HepG2 (cell line): ENCODE data around the gene SEZ6L. TPM values are rescaled to one million over a fixed set of nuclear protein-coding genes. Genes with fewer than 3 reads are reported as not detected.

Experiments used
- ATAC-seq: fragments of 200-7000 bp; cut with Tn5 transposase; 3 replicates; pipeline ENCODE4 v1.9.1; 2020; ENCODE audit warnings: mild to moderate bottlenecking, moderate library complexity
- BruUV-seq: library from RNA; stranded (reverse); fragments of 400-500 nt; replicated peaks from 2 replicates; lab custom pipeline; 2021; lab: Mats Ljungman, UMichigan
- CTCF ChIA-PET: fragments of 300-600 bp; formaldehyde crosslinking; extraction: SDS; loops from one replicate; lab custom pipeline; 2021; ENCODE audit warnings: low total read pairs, inconsistent platforms, low intra/inter-chr PET ratio; lab: Yijun Ruan, JAX
- POLR2A ChIA-PET: fragments of 350-600 bp; sonication (Branson Sonifier 250); formaldehyde crosslinking; loops from one replicate; lab custom pipeline; 2020; ENCODE audit warnings: antibody characterized with exemption, inconsistent platforms; lab: Yijun Ruan, JAX
- DNase-seq: peaks from one replicate; pipeline ENCODE4 v3.0.0-alpha.2; 2015; ENCODE audit warnings: low spot score
- FAIRE-seq: peaks from 3 replicates; lab custom pipeline; 2011; peaks lifted over from hg19 to GRCh38; lab: Jason Lieb, UNC
- H2AFZ ChIP-seq: one replicate; pipeline ENCODE4 v1.6.1; 2011; ENCODE audit warnings: low read length, inconsistent platforms
- H3K27ac ChIP-seq: fragments of 300-600 bp; 3 replicates; pipeline ENCODE4 v1.8.0; 2011; ENCODE audit warnings: mixed run types, mild to moderate bottlenecking, mixed read lengths, low read length, inconsistent platforms; ENCODE audit not compliant: insufficient read depth; ENCODE audit errors: extremely low read length
- H3K27me3 ChIP-seq, 2 experiments: fragments of 200-600 bp in 1 of 2; 2 replicates in 1 of 2; 3 replicates in 1 of 2; pipeline versions ENCODE4 v1.6.0 to v1.8.0; 2011; ENCODE audit warnings: low read length in 2 of 2, mild to moderate bottlenecking in 2 of 2, moderate library complexity in 2 of 2, inconsistent platforms in 1 of 2; ENCODE audit not compliant: insufficient read depth in 2 of 2, control insufficient read depth in 1 of 2
- H3K36me3 ChIP-seq, 2 experiments: fragments of 200-600 bp in 1 of 2; replicated peaks in 1 of 2; 2 replicates in 1 of 2; 3 replicates in 1 of 2; pipeline versions ENCODE4 v1.5.1 to v1.8.0; 2011; ENCODE audit warnings: low read length in 2 of 2, inconsistent platforms in 1 of 2; ENCODE audit not compliant: insufficient read depth in 2 of 2, control insufficient read depth in 1 of 2
- H3K4me1 ChIP-seq: 2 replicates; pipeline ENCODE4 v1.5.1; 2012; ENCODE audit warnings: low read length, inconsistent platforms; ENCODE audit not compliant: insufficient read depth
- H3K4me2 ChIP-seq: 2 replicates; pipeline ENCODE4 v1.6.0; 2011; ENCODE audit warnings: low read depth, low read length, inconsistent platforms
- H3K4me3 ChIP-seq, 3 experiments: fragments of 200-600 bp in 1 of 3; sonication (generic), shearing (Covaris generic) in 1 of 3; replicated peaks in 1 of 3; 2 replicates each; pipeline ENCODE4 v1.5.1; 2011 to 2016; ENCODE audit warnings: low read length in 3 of 3, inconsistent platforms in 2 of 3, low read depth in 2 of 3, mild to moderate bottlenecking in 2 of 3, control low read depth in 1 of 3, mixed read lengths in 1 of 3; ENCODE audit not compliant: insufficient read depth in 1 of 3
- H3K79me2 ChIP-seq: one replicate; pipeline ENCODE4 v1.6.1; 2011; ENCODE audit warnings: low read length, inconsistent platforms; ENCODE audit not compliant: insufficient read depth
- H3K9ac ChIP-seq: 2 replicates; pipeline ENCODE4 v1.6.0; 2011; ENCODE audit warnings: mild to moderate bottlenecking, low read depth, low read length, inconsistent platforms; ENCODE audit not compliant: insufficient read depth
- H3K9me3 ChIP-seq: 2 replicates; pipeline ENCODE4 v1.5.1; 2012; ENCODE audit warnings: mild to moderate bottlenecking, low read length
- H4K20me1 ChIP-seq: 2 replicates; pipeline ENCODE4 v1.6.0; 2011; ENCODE audit warnings: inconsistent platforms, mild to moderate bottlenecking, low read length, moderate library complexity; ENCODE audit not compliant: insufficient read depth
- ARID5B ChIP-seq: IDR thresholded peaks from 2 replicates; pipeline ENCODE4 v1.4.0; 2020; ENCODE audit warnings: mild to moderate bottlenecking, missing genetic modification reagents
- CTCF ChIP-seq: sonication (generic); formaldehyde crosslinking; IDR thresholded peaks from 2 replicates; pipeline ENCODE4 v1.5.0; 2020; ENCODE audit warnings: mild to moderate bottlenecking, missing genetic modification reagents, moderate library complexity
- FOXA1 ChIP-seq, 2 experiments: fragments of 450-650 bp in 1 of 2; sonication (generic) in 1 of 2; formaldehyde crosslinking in 1 of 2; IDR thresholded peaks; 2 replicates each; pipeline versions ENCODE4 v1.4.0 to v1.6.1; 2016 to 2020; ENCODE audit warnings: missing genetic modification reagents in 1 of 2
- FOXA3 ChIP-seq: IDR thresholded peaks from 2 replicates; pipeline ENCODE4 v1.6.1; 2016; ENCODE audit warnings: missing genetic modification reagents, missing compliant biosample characterization
- HNF4A ChIP-seq: sonication (generic); formaldehyde crosslinking; IDR thresholded peaks from 2 replicates; pipeline ENCODE4 v1.4.0; 2020; ENCODE audit warnings: missing genetic modification reagents
- HNF4G ChIP-seq, 2 experiments: sonication (generic) in 1 of 2; formaldehyde crosslinking in 1 of 2; IDR thresholded peaks; 2 replicates each; pipeline versions ENCODE4 v1.4.0 to v1.6.1; 2011 to 2020; ENCODE audit warnings: borderline replicate concordance in 2 of 2, low read depth in 2 of 2, mild to moderate bottlenecking in 2 of 2, low read length in 1 of 2, missing genetic modification reagents in 1 of 2, moderate library complexity in 1 of 2
- LBX2 ChIP-seq: sonication (generic); formaldehyde crosslinking; IDR thresholded peaks from 2 replicates; pipeline ENCODE4 v1.5.0; 2020; ENCODE audit warnings: missing genetic modification reagents, mild to moderate bottlenecking, borderline replicate concordance
- SETDB1 ChIP-seq: sonication (generic); formaldehyde crosslinking; IDR thresholded peaks from 2 replicates; pipeline ENCODE4 v1.5.1; 2020; ENCODE audit warnings: missing genetic modification reagents, mild to moderate bottlenecking, borderline replicate concordance
- SMC3 ChIP-seq: IDR thresholded peaks from 2 replicates; pipeline ENCODE4 v1.6.1; 2011; ENCODE audit warnings: low read length, improper control_type of control experiment
- STAG1 ChIP-seq: sonication (generic); formaldehyde crosslinking; IDR thresholded peaks from 2 replicates; pipeline ENCODE4 v1.4.0; 2020; ENCODE audit warnings: missing genetic modification reagents
- ZNF12 ChIP-seq: sonication (generic); formaldehyde crosslinking; IDR thresholded peaks from 2 replicates; pipeline ENCODE4 v1.5.0; 2020; ENCODE audit warnings: missing genetic modification reagents
- ZNF547 ChIP-seq: sonication (generic); formaldehyde crosslinking; IDR thresholded peaks from 2 replicates; pipeline ENCODE4 v1.5.1; 2020; ENCODE audit warnings: mild to moderate bottlenecking, missing genetic modification reagents
- ZNF678 ChIP-seq: sonication (generic); formaldehyde crosslinking; IDR thresholded peaks from 2 replicates; pipeline ENCODE4 v1.4.0; 2020; ENCODE audit warnings: mild to moderate bottlenecking, missing genetic modification reagents
- ZNF883 ChIP-seq: sonication (generic); formaldehyde crosslinking; IDR thresholded peaks from 2 replicates; pipeline ENCODE4 v1.5.1; 2020; ENCODE audit warnings: mild to moderate bottlenecking, missing genetic modification reagents; ENCODE audit errors: not compliant biosample characterization
- WGBS: methylation state at CpG from one replicate; pipeline ENCODE4 v1.1.6; 2017; ENCODE audit warnings: low lambda C conversion rate; 5-methylcytosine and 5-hydroxymethylcytosine counted together
- in situ Hi-C: cut with HindIII; loops from 2 replicates; pipeline ENCODE4 v1.10.0; 2017; ENCODE audit warnings: low pct_unique_long_range_greater_than_20kb; ENCODE audit not compliant: extremely low pct_ligation_motif_present
- intact Hi-C: fragments of 100-400 bp; cut with micrococcal nuclease; formaldehyde crosslinking; loops from one replicate; pipeline ENCODE4 v1.10.0; 2022; ENCODE audit not compliant: unreplicated experiment
- polyA plus RNA-seq, 8 experiments: library from polyadenylated mRNA; depleted of rRNA in 3 of 8; stranded (reverse) in 7 of 8; unstranded in 1 of 8; fragments of >200 nt; fragmentation: Illumina TruSeq in 4 of 8; extraction: Trizol in 4 of 8; gene quantifications; 2 replicates each; pipeline versions ENCODE4 v1.2.1 to v1.2.3, GENCODE V29; 2011 to 2016; ENCODE audit warnings: low read depth in 4 of 8, missing spikeins in 1 of 8, mixed read lengths in 1 of 8; ENCODE audit not compliant: insufficient read depth in 1 of 8
- total RNA-seq, 5 experiments: library from RNA; depleted of rRNA; stranded (reverse); fragments of >200 nt; fragmentation: Illumina TruSeq; extraction: Trizol; gene quantifications; 2 replicates each; pipeline ENCODE4 v1.2.3, GENCODE V29; 2016; ENCODE audit warnings: low read depth in 1 of 5

The SEZ6L gene
- total and polyA plus RNA-seq, 2 of the 13 experiments (the other 11 are each of a cell fraction or from before 2014, with no cell fraction given), result not detected

- peaks cover 2 to 13% of the 10 kb centered on the region in 2 experiments; a peak in 3 of 5 replicates for H3K27me3 ChIP-seq
- H3K27ac ChIP-seq, result no peak overlapping the region
- H2AFZ ChIP-seq, result no peak overlapping the region
- TF ChIP-seq HNF4G (IDR thresholded peaks at IDR 0.05; ENCODE audit: borderline replicate concordance, low read depth, low read length) (peak; percentile 83), HNF4G (CRISPR knock-in tag; IDR thresholded peaks at IDR 0.05; ENCODE audit: borderline replicate concordance, low read depth) (no peak), FOXA3 (CRISPR knock-in tag) (0 out of 2 replicates have a peak, but pooled peaks have one; percentile 8), ARID5B (CRISPR knock-in tag) (0 out of 2 replicates have a peak, but pooled peaks have one; percentile 16), ZNF883 (CRISPR knock-in tag) (no peak), STAG1 (CRISPR knock-in tag) (peak; percentile 65), ZNF547 (CRISPR knock-in tag) (no peak), SETDB1 (no peak), ZNF12 (CRISPR knock-in tag) (no peak), SMC3 (peak; percentile 59; the same call in 1 of the 2 replicates), LBX2 (CRISPR knock-in tag) (no peak), FOXA1 (IDR thresholded peaks at IDR 0.05) (no peak), FOXA1 (CRISPR knock-in tag; IDR thresholded peaks at IDR 0.05) (peak; percentile 21; the same call in 1 of the 2 replicates), CTCF (CRISPR knock-in tag) (peak; percentile 68), ZNF678 (CRISPR knock-in tag) (no peak), HNF4A (peak; percentile 82)
- TF ChIP-seq, all 625 proteins: peak for 8
- H3K4me3 ChIP-seq, result no peak overlapping the region
- H3K9ac ChIP-seq, result no peak overlapping the region
- 23% methylated on average over 12 of the region's 12 CpGs for WGBS
- no peaks in the 10 kb centered on the region for H3K36me3 ChIP-seq
- no peaks in the 10 kb centered on the region for H3K9me3 ChIP-seq
- peak; percentile 23 for DNase-seq
- CTCF ChIA-PET, result interaction anchor here (1.0 kb wide), 1 partner anchor 145 kb away, joined by 3 read pairs; no protein-coding TSS in a partner anchor
- in situ Hi-C loops, result loop anchor here (5.0 kb wide), 1 partner anchor 143 kb away; no protein-coding TSS in a partner anchor
- no peaks in the 10 kb centered on the region; the same call in 1 of the 2 replicates for H4K20me1 ChIP-seq
- POLR2A ChIA-PET, result no interaction called here
- no peaks in the 10 kb centered on the region for H3K79me2 ChIP-seq
- intact Hi-C loops, result loop anchor here (5.0 kb wide), 1 partner anchor 143 kb away; no protein-coding TSS in a partner anchor
- peak; percentile 88 for ATAC-seq
- FAIRE-seq, result no peak
- BruUV-seq, result no TSS peak
- H3K4me2 ChIP-seq, result no peak overlapping the region
- H3K4me1 ChIP-seq, result no peaks in the 10 kb centered on the region
These were observed 5.0 kb downstream of the SEZ6L start for GRCh38 chr22:26174280-26174679.
